ENCODE results near the gene TMEM88. TPM values are rescaled to one million over a fixed set of nuclear protein-coding genes. Genes with fewer than 3 reads are reported as not detected.

Gene TMEM88
- total and polyA plus RNA-seq, 2 of the 13 experiments (the other 11 are each of a cell fraction or from before 2014, with no cell fraction given): 0.31 to 0.66 TPM

GRCh38 chr17:7835814-7836595, 18.9 kb upstream of the TMEM88 start (continued):
- TF ChIP-seq ZNF710 (CRISPR knock-in tag; IDR thresholded peaks at IDR 0.05; ENCODE audit: borderline replicate concordance) (no peak), REXO4 (CRISPR knock-in tag; IDR thresholded peaks at IDR 0.05; ENCODE audit: borderline replicate concordance) (no peak), ZSCAN31 (CRISPR knock-in tag; IDR thresholded peaks at IDR 0.05; ENCODE audit: low read depth) (no peak), ZNF503 (CRISPR knock-in tag; IDR thresholded peaks at IDR 0.05) (peak; percentile 52; the same call in 1 of the 2 replicates), NR2F1 (CRISPR knock-in tag; IDR thresholded peaks at IDR 0.05) (0 out of 4 replicates have a peak, but pooled peaks of 1 of the 2 experiments have one; percentile 14), SKI (IDR thresholded peaks at IDR 0.05; ENCODE audit: partially characterized antibody) (no peak), MED13 (CRISPR knock-in tag; IDR thresholded peaks at IDR 0.05) (no peak), ARID3A (IDR thresholded peaks at IDR 0.05; ENCODE audit: low read depth, low read length) (no peak), ZNF280D (CRISPR knock-in tag; IDR thresholded peaks at IDR 0.05) (peak; percentile 7; the same call in 1 of the 2 replicates), EED (CRISPR knock-in tag; IDR thresholded peaks at IDR 0.05) (no peak), KLF15 (CRISPR knock-in tag; IDR thresholded peaks at IDR 0.05; ENCODE audit: borderline replicate concordance) (no peak; the same call in 1 of the 2 replicates), SP140L (CRISPR knock-in tag; IDR thresholded peaks at IDR 0.05; ENCODE audit: borderline replicate concordance) (no peak), ZNF263 (CRISPR knock-in tag; IDR thresholded peaks at IDR 0.05) (no peak), KLF6 (CRISPR knock-in tag; IDR thresholded peaks at IDR 0.05) (no peak), TFDP1 (CRISPR knock-in tag; IDR thresholded peaks at IDR 0.05; ENCODE audit: borderline replicate concordance) (no peak), JUN (CRISPR knock-in tag; IDR thresholded peaks at IDR 0.05) (no peak), TGIF2 (CRISPR knock-in tag; IDR thresholded peaks at IDR 0.05) (no peak), ZNF556 (CRISPR knock-in tag; IDR thresholded peaks at IDR 0.05; ENCODE audit: borderline replicate concordance) (no peak), PCBP1 (IDR thresholded peaks at IDR 0.05; ENCODE audit: borderline replicate concordance, low read depth, low read length) (no peak)

Measured in HepG2 (cell line).